HEK293T (cell line): ENCODE measurements around the gene IPO9.

Experiments used
- ARNT ChIP-seq: fragments of 450-650 bp; IDR thresholded peaks from 2 replicates; pipeline ENCODE4 v1.6.1; 2017; ENCODE audit warnings: mild to moderate bottlenecking
- CTBP1 ChIP-seq: fragments of 450-650 bp; IDR thresholded peaks from 2 replicates; pipeline ENCODE4 v1.6.1; 2016; ENCODE audit warnings: borderline replicate concordance
- ELF4 ChIP-seq: fragments of 450-650 bp; IDR thresholded peaks from 2 replicates; pipeline ENCODE4 v1.6.1; 2017; ENCODE audit warnings: antibody characterized with exemption
- SP1 ChIP-seq: fragments of 450-650 bp; IDR thresholded peaks from 2 replicates; pipeline ENCODE4 v1.6.1; 2017
- SUZ12 ChIP-seq: fragments of 450-650 bp; IDR thresholded peaks from 2 replicates; pipeline ENCODE4 v1.6.1; 2016; ENCODE audit warnings: mild to moderate bottlenecking
- TARDBP ChIP-seq: fragments of 450-650 bp; IDR thresholded peaks from 2 replicates; pipeline ENCODE4 v1.6.1; 2016

DNA sequence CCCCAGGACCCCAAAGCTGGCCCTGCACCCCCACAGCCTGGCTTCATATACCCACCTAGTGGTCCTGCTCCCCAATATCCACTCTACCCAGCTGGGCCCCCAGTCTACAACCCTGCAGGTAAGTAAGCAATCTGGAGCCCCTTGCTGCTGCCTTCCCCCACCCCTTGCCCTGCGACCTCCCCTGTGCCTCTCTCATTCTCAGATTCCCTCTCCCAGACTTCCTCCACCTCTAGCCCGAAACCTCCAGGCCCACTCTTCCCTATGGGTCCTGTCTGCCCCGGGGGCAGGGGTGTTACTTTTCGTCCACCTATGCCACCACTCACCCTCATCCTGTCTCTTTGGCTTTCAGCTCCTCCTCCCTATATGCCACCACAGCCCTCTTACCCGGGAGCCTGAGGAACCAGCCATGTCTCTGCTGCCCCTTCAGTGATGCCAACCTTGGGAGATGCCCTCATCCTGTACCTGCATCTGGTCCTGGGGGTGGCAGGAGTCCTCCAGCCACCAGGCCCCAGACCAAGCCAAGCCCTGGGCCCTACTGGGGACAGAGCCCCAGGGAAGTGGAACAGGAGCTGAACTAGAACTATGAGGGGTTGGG is 62.6 kb downstream of the IPO9 start:
- TF ChIP-seq SUZ12 = no peak
- TF ChIP-seq SP1 = no peak
- no peak for TF ChIP-seq ELF4
- TF ChIP-seq TARDBP = no peak
- TF ChIP-seq CTBP1 = no peak
- TF ChIP-seq ARNT = no peak
